Tibial nerve (tissue), 4 donors: ENCODE results near the gene FNDC3B.

ENCODE experiments used
- EP300 ChIP-seq, 2 donors: sonication (generic); formaldehyde crosslinking; IDR thresholded peaks; one replicate each; pipeline ENCODE4 v1.6.1; 2017; ENCODE audit warnings: antibody characterized with exemption in 2 of 2, mild to moderate bottlenecking in 1 of 2
- POLR2A ChIP-seq, 2 donors: fragments of 450-650 bp; IDR thresholded peaks; one replicate each; pipeline ENCODE4 v1.6.1; 2017; ENCODE audit warnings: antibody characterized with exemption in 2 of 2, mild to moderate bottlenecking in 2 of 2, moderate library complexity in 2 of 2
- TF ChIP-seq, protein P1 (sequence below), 5 experiments: fragments of 200-600 bp in 3 of 5; fragments of 450-650 bp in 2 of 5; sonication (generic) in 3 of 5; IDR thresholded peaks; one replicate each; pipeline ENCODE4 v1.5.1; 2016 to 2019; ENCODE audit warnings: antibody characterized with exemption in 5 of 5, mild to moderate bottlenecking in 3 of 5, moderate library complexity in 2 of 5

DNA sequence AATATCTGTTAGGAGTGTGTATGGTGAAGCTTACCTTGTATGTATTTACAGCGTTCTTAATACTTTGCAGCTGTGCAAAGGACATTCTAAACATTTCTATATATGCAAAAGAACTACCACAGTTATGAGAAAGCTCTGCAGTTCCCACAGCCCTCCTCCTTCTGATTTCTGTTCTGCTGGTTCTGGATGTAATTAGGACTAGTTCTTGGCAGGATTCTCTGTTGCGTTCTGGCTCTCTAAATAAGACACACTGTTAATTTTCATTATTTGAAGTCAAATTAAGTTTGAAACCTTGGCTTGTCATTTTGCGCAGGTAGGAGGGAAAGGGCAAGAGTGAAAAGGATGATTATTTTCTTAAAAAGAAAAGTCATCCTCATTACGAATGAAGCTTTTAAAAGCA, 76.4 kb downstream of the FNDC3B start:
- TF ChIP-seq, protein P1, sequence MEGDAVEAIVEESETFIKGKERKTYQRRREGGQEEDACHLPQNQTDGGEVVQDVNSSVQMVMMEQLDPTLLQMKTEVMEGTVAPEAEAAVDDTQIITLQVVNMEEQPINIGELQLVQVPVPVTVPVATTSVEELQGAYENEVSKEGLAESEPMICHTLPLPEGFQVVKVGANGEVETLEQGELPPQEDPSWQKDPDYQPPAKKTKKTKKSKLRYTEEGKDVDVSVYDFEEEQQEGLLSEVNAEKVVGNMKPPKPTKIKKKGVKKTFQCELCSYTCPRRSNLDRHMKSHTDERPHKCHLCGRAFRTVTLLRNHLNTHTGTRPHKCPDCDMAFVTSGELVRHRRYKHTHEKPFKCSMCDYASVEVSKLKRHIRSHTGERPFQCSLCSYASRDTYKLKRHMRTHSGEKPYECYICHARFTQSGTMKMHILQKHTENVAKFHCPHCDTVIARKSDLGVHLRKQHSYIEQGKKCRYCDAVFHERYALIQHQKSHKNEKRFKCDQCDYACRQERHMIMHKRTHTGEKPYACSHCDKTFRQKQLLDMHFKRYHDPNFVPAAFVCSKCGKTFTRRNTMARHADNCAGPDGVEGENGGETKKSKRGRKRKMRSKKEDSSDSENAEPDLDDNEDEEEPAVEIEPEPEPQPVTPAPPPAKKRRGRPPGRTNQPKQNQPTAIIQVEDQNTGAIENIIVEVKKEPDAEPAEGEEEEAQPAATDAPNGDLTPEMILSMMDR (IDR thresholded peaks at IDR 0.05): no peak
- TF ChIP-seq POLR2A (IDR thresholded peaks at IDR 0.05) (no peak), EP300 (IDR thresholded peaks at IDR 0.05) (no peak)
